GM12878 (cell line): Measurements from ENCODE around the gene TM7SF3. TPM values are rescaled to one million over a fixed set of nuclear protein-coding genes. Genes with fewer than 3 reads are reported as not detected.

Experiments
- ATAC-seq: fragments of 200-7000 bp; cut with Tn5 transposase; 3 replicates; pipeline ENCODE4 v1.9.1; 2020; ENCODE audit warnings: mild to moderate bottlenecking, moderate library complexity
- BruUV-seq: library from RNA; stranded (reverse); fragments of 400-500 nt; replicated peaks from 2 replicates; lab custom pipeline; 2021; lab: Mats Ljungman, UMichigan
- CTCF ChIA-PET: fragments of 300-600 bp; sonication (Branson Sonifier 250); formaldehyde crosslinking; extraction: SDS; loops from one replicate; lab custom pipeline; 2021; ENCODE audit warnings: inconsistent platforms; lab: Yijun Ruan, JAX
- POLR2A ChIA-PET: fragments of 350-600 bp; formaldehyde crosslinking; extraction: SDS; loops from one replicate; lab custom pipeline; 2021; ENCODE audit warnings: inconsistent platforms; lab: Charles Lee
- RAD21 ChIA-PET: fragments of 300-600 bp; sonication (Branson Sonifier 250); formaldehyde crosslinking; loops from one replicate; lab custom pipeline; 2023; ENCODE audit warnings: antibody characterized with exemption; ENCODE audit not compliant: unreplicated experiment; lab: Charles Lee
- SMC1A ChIA-PET: fragments of 300-600 bp; sonication (Branson Sonifier 250); formaldehyde crosslinking; loops from one replicate; lab custom pipeline; 2023; ENCODE audit not compliant: unreplicated experiment, uncharacterized antibody; lab: Charles Lee
- DNase-seq: peaks from one replicate; pipeline ENCODE4 v3.0.0-alpha.2; 2011; ENCODE audit warnings: low read depth, low spot score
- FAIRE-seq: peaks from 3 replicates; lab custom pipeline; 2011; peaks lifted over from hg19 to GRCh38; lab: Jason Lieb, UNC
- H2AFZ ChIP-seq: 2 replicates; pipeline ENCODE4 v1.6.0; 2011; ENCODE audit warnings: low read depth, low read length, control low read depth; ENCODE audit not compliant: control insufficient read depth
- H3K27ac ChIP-seq: 2 replicates; pipeline ENCODE4 v1.5.1; 2011; ENCODE audit warnings: control low read depth; ENCODE audit not compliant: control insufficient read depth, insufficient read depth
- H3K27me3 ChIP-seq, 2 experiments: replicated peaks in 1 of 2; 2 replicates each; pipeline versions ENCODE4 v1.6.0 to v1.6.1; 2011; ENCODE audit warnings: low read length in 1 of 2; ENCODE audit not compliant: control insufficient read depth in 2 of 2, insufficient read depth in 2 of 2
- H3K36me3 ChIP-seq, 2 experiments: 2 replicates each; pipeline ENCODE4 v1.5.1; 2011; ENCODE audit warnings: low read length in 1 of 2; ENCODE audit not compliant: control insufficient read depth in 2 of 2, insufficient read depth in 2 of 2
- H3K4me1 ChIP-seq: 2 replicates; pipeline ENCODE4 v1.6.1; 2011; ENCODE audit warnings: mild to moderate bottlenecking, low read length, moderate library complexity, mixed read lengths; ENCODE audit not compliant: control insufficient read depth, insufficient read depth
- H3K4me2 ChIP-seq: 2 replicates; pipeline ENCODE4 v1.6.0; 2011; ENCODE audit warnings: control low read depth; ENCODE audit not compliant: control insufficient read depth, insufficient read depth
- H3K4me3 ChIP-seq: fragments of 200-600 bp; sonication (generic); 2 replicates; pipeline ENCODE4 v1.5.1; 2016
- H3K79me2 ChIP-seq: 2 replicates; pipeline ENCODE4 v1.6.0; 2011; ENCODE audit warnings: low read length; ENCODE audit not compliant: control insufficient read depth, insufficient read depth
- H3K9ac ChIP-seq: 2 replicates; pipeline ENCODE4 v1.8.0; 2011; ENCODE audit warnings: low read length, control low read depth, mixed read lengths; ENCODE audit not compliant: control insufficient read depth, insufficient read depth
- H3K9me3 ChIP-seq: replicated peaks from 3 replicates; pipeline ENCODE4 v1.5.1; 2011; ENCODE audit warnings: mild to moderate bottlenecking, low read length; ENCODE audit not compliant: control insufficient read depth, insufficient read depth
- H4K20me1 ChIP-seq: 2 replicates; pipeline ENCODE4 v1.6.0; 2011; ENCODE audit not compliant: control insufficient read depth, insufficient read depth
- BACH1 ChIP-seq: fragments of 450-650 bp; IDR thresholded peaks from 2 replicates; pipeline ENCODE4 v1.6.1; 2017; ENCODE audit warnings: mild to moderate bottlenecking, borderline replicate concordance
- BHLHE40 ChIP-seq, 2 experiments: fragments of 450-650 bp in 1 of 2; IDR thresholded peaks; 2 replicates each; pipeline ENCODE4 v1.6.1; 2011 to 2017; ENCODE audit warnings: low read depth in 2 of 2, borderline replicate concordance in 1 of 2, improper control_type of control experiment in 1 of 2, low read length in 1 of 2, mild to moderate bottlenecking in 1 of 2
- BMI1 ChIP-seq: fragments of 450-650 bp; IDR thresholded peaks from 2 replicates; pipeline ENCODE4 v1.6.1; 2016; ENCODE audit warnings: mild to moderate bottlenecking, moderate library complexity, borderline replicate concordance
- RELA ChIP-seq: fragments of 450-650 bp; IDR thresholded peaks from 2 replicates; pipeline ENCODE4 v1.8.0; 2014; ENCODE audit warnings: borderline replicate concordance; ENCODE audit not compliant: partially characterized antibody
- RFX5 ChIP-seq: IDR thresholded peaks from 2 replicates; pipeline ENCODE4 v1.6.1; 2011; ENCODE audit warnings: low read depth, low read length, improper control_type of control experiment
- SIX5 ChIP-seq: IDR thresholded peaks from 2 replicates; pipeline ENCODE4 v1.6.1; 2011; ENCODE audit warnings: mild to moderate bottlenecking, low read depth, low read length, moderate library complexity; ENCODE audit not compliant: severe bottlenecking
- SKIL ChIP-seq: fragments of 450-650 bp; IDR thresholded peaks from 2 replicates; pipeline ENCODE4 v1.6.1; 2017; ENCODE audit warnings: mild to moderate bottlenecking, low read depth, inconsistent platforms; ENCODE audit not compliant: poor library complexity, severe bottlenecking
- SMARCA5 ChIP-seq: fragments of 450-650 bp; IDR thresholded peaks from 2 replicates; pipeline ENCODE4 v1.6.1; 2017; ENCODE audit warnings: mild to moderate bottlenecking
- SRF ChIP-seq, 2 experiments: IDR thresholded peaks; 2 replicates each; pipeline ENCODE4 v1.6.1; 2011; ENCODE audit warnings: low read depth in 2 of 2, low read length in 2 of 2, mild to moderate bottlenecking in 1 of 2, moderate library complexity in 1 of 2
- TAF1 ChIP-seq: IDR thresholded peaks from 2 replicates; pipeline ENCODE4 v1.6.1; 2011; ENCODE audit warnings: mild to moderate bottlenecking, low read depth, low read length, borderline replicate concordance
- YY1 ChIP-seq: IDR thresholded peaks from 2 replicates; pipeline ENCODE4 v1.6.1; 2011; ENCODE audit warnings: low read depth, mild to moderate bottlenecking, low read length
- ZBTB33 ChIP-seq: fragments of 450-650 bp; IDR thresholded peaks from 2 replicates; pipeline ENCODE4 v1.6.1; 2017; ENCODE audit warnings: mild to moderate bottlenecking
- WGBS: methylation state at CpG from one replicate; pipeline ENCODE4 v1.1.6; 2016; ENCODE audit warnings: low lambda C conversion rate; ENCODE audit not compliant: insufficient replicate concordance, insufficient coverage; ENCODE audit errors: missing lambda C conversion rate; 5-methylcytosine and 5-hydroxymethylcytosine counted together
- in situ Hi-C: fragments of 300-500 bp; cut with MboI; formaldehyde crosslinking; loops from 9 replicates; pipeline ENCODE4 v1.14.3; 2018; ENCODE audit warnings: mixed read lengths
- intact Hi-C: fragments of 100-400 bp; cut with micrococcal nuclease; formaldehyde crosslinking; loops from one replicate; pipeline ENCODE4 v1.14.2; 2022; ENCODE audit not compliant: unreplicated experiment
- polyA plus RNA-seq, 11 experiments: library from polyadenylated mRNA; depleted of rRNA in 4 of 11; unstranded in 6 of 11; stranded (reverse) in 5 of 11; fragments of >200 nt; fragmentation: Nextera tagmentation in 4 of 11; fragmentation: Illumina TruSeq in 1 of 11; extraction: Ambion mirVana in 4 of 11; extraction: Trizol in 1 of 11; gene quantifications; 1 replicate in 1 of 11; 2 replicates in 10 of 11; pipeline versions ENCODE4 v1.2.1 to v1.2.3, GENCODE V29; 2011 to 2016; ENCODE audit warnings: inconsistent platforms in 2 of 11, missing spikeins in 2 of 11, low read depth in 1 of 11
- total RNA-seq, 4 experiments: library from RNA; depleted of rRNA in 3 of 4; stranded (reverse); fragments of >200 nt in 3 of 4; fragmentation: Illumina TruSeq in 1 of 4; extraction: Trizol in 1 of 4; gene quantifications; 2 replicates each; pipeline versions ENCODE4 v1.2.1 to v1.2.3, GENCODE V29; 2013 to 2021

Gene TM7SF3
- total and polyA plus RNA-seq, 10 of the 15 experiments (the other 5 are each of a cell fraction or from before 2014, with no cell fraction given), result 31.4 to 341 (median 74.8) TPM

DNA sequence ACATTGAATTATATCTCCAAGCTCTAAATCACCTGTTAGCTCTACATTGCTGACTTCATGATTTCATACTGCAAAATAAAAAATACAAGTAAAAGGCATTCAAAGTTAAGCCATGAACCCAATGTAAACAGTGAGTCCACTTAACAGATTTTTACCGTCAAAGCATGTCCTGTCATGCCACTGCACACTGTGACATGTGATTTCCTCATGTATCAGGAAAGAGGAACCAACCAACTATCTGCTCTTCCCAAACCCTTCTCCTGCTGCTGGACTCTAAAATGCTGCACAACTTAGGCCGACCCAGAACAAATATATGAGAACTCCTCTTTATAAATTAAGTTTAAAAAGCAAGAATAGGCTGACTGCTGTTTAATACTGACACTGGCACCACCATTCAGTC, 37.5 kb downstream of the TM7SF3 start:
- in situ Hi-C loops, result no loop called here
- H3K9me3 ChIP-seq, result no peaks in the 10 kb centered on the region
- no TSS peak for BruUV-seq
- H4K20me1 ChIP-seq, result no peaks in the 10 kb centered on the region
- no peaks in the 10 kb centered on the region; the same call in 1 of the 2 replicates for H3K79me2 ChIP-seq
- WGBS, result 93% methylated on average over 2 of the region's 2 CpGs
- ChIA-PET CTCF (interaction anchor here (1.1 to 1.6 kb wide), 3 partner anchors 16 to 124 kb away, joined by 3 to 6 read pairs (median 4); no protein-coding TSS in a partner anchor), RAD21 (interaction anchor here (1.6 kb wide), 1 partner anchor 34 kb away, joined by 3 read pairs; no protein-coding TSS in a partner anchor), SMC1A (interaction anchor here (0.6 to 1.8 kb wide), 6 partner anchors 12 to 570 kb away, joined by 3 to 5 read pairs (median 4); no protein-coding TSS in a partner anchor), POLR2A (no interaction called here)
- intact Hi-C loops, result no loop called here
- peaks cover 11 to 44% of the 10 kb centered on the region in 2 experiments for H3K36me3 ChIP-seq
- DNase-seq, result no peak
- no peak overlapping the region for H2AFZ ChIP-seq
- H3K27me3 ChIP-seq, result no peaks in the 10 kb centered on the region
- H3K4me3 ChIP-seq, result no peak overlapping the region
- no peak for TF ChIP-seq TAF1
- TF ChIP-seq SIX5, result no peak
- TF ChIP-seq BACH1, result no peak
- no peak overlapping the region for H3K9ac ChIP-seq
- H3K4me2 ChIP-seq, result no peak overlapping the region
- H3K27ac ChIP-seq, result no peak overlapping the region
- ATAC-seq, result no peak
- H3K4me1 ChIP-seq, result peaks cover 7% of the 10 kb centered on the region
- no peak for FAIRE-seq

DNA sequence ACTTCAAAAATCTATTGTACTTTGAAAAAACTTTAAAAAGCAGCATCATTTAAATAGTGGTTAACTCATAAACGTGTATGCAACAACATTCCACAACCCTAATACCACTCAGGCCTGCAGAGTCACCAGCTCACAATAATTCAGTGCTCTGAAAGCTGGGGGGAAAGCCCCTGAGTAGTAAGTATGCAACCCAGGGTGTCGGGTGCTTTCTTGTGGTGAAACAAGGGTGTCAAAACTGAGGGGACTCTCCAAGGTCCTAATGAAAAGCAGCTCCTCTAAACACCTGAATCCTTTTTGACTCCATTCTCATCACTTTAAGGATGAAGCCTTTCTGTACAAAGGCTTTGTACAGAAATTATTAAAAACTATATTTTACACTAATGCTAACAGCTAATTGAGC, 42.2 kb downstream of the TM7SF3 start:
- FAIRE-seq, result peak; percentile 85
- Histone ChIP-seq H3K4me3 (no peak overlapping the region), H2AFZ (no peak overlapping the region), H3K27me3 (no peaks in the 10 kb centered on the region), H3K4me1 (peaks cover 7% of the 10 kb centered on the region), H3K9me3 (no peaks in the 10 kb centered on the region), H4K20me1 (no peaks in the 10 kb centered on the region), H3K9ac (no peak overlapping the region), H3K79me2 (no peaks in the 10 kb centered on the region; the same call in 1 of the 2 replicates), H3K4me2 (no peak overlapping the region), H3K36me3 (peaks cover 8 to 26% of the 10 kb centered on the region in 2 experiments), H3K27ac (peak overlapping the region; percentile 35; the same call in 1 of the 2 replicates)
- ChIA-PET POLR2A (interaction anchor here (0.5 to 1.2 kb wide), 8 partner anchors 9 to 381 kb away, joined by 3 to 6 read pairs (median 3); no protein-coding TSS in a partner anchor), SMC1A (interaction anchor here (0.8 to 2.6 kb wide), 27 partner anchors 9 to 853 kb away, joined by 3 to 13 read pairs (median 5); partner anchors contain the start of gene FGFR1OP2), CTCF (interaction anchor here (0.7 to 2.1 kb wide), 17 partner anchors 8 to 800 kb away, joined by 3 to 14 read pairs (median 4); partner anchors contain the start of gene BMAL2), RAD21 (interaction anchor here (0.5 to 2.8 kb wide), 15 partner anchors 9 to 940 kb away, joined by 3 to 25 read pairs (median 5); partner anchors contain the start of genes INTS13, ITPR2 and TM7SF3)
- BruUV-seq, result no TSS peak
- in situ Hi-C loops, result no loop called here
- DNase-seq, result peak; percentile 72
- ATAC-seq, result peak; percentile 100
- 2% methylated on average over 2 of the region's 2 CpGs for WGBS
- intact Hi-C loops, result loop anchor here (1.0 kb wide), 1 partner anchor 42 kb away; the partner anchor contains the start of gene TM7SF3
- TF ChIP-seq SRF (IDR thresholded peaks at IDR 0.05; ENCODE audit: low read depth in 2 of 2, low read length in 2 of 2) (no peak), SMARCA5 (no peak; the same call in 1 of the 2 replicates), RFX5 (no peak), ZBTB33 (no peak), BHLHE40 (IDR thresholded peaks at IDR 0.05; ENCODE audit: borderline replicate concordance in 1 of 2, low read depth in 2 of 2, low read length in 1 of 2) (peak; percentile 82 to 84; a peak in 3 of 4 replicates), SKIL (peak; percentile 58), BMI1 (no peak), YY1 (no peak), RELA (peak; percentile 23)
